AG04449 (cell line): ENCODE results near the gene ZFYVE27.

Experiments
- CTCF ChIA-PET: fragments of 350-600 bp; formaldehyde crosslinking; extraction: SDS; loops from one replicate; lab custom pipeline; 2021; ENCODE audit warnings: antibody characterized with exemption; lab: Yijun Ruan, JAX
- POLR2A ChIA-PET: fragments of 400-600, 350-600 bp; formaldehyde crosslinking; extraction: SDS; loops from one replicate; lab custom pipeline; 2020; ENCODE audit warnings: antibody characterized with exemption, inconsistent platforms; lab: Yijun Ruan, JAX
- DNase-seq: peaks from one replicate; pipeline ENCODE4 v3.0.0-alpha.2; 2010; ENCODE audit warnings: low read depth, low spot score
- H3K4me3 ChIP-seq: 2 replicates; pipeline ENCODE4 v1.5.1; 2011; ENCODE audit warnings: low read depth, mild to moderate bottlenecking, control low read depth, low read length
- CTCF ChIP-seq: IDR thresholded peaks from one replicate; pipeline ENCODE4 v1.5.1; 2011; ENCODE audit warnings: mild to moderate bottlenecking, moderate library complexity, low read length, control low read depth, inconsistent platforms; ENCODE audit not compliant: insufficient read depth; ENCODE audit errors: missing control alignments

ZFYVE27 gene

GRCh38 chr10:97796651-97797050 is 59.7 kb downstream of the ZFYVE27 start:
- POLR2A ChIA-PET = interaction anchor here (0.7 kb wide), 1 partner anchor 1889 kb away, joined by 4 read pairs; the partner anchor contains the start of gene CC2D2B

GRCh38 chr10:97798958-97799610 is 62.2 kb downstream of the ZFYVE27 start:
- no peak for TF ChIP-seq CTCF
- ChIA-PET CTCF (no interaction called here), POLR2A (no interaction called here)
- H3K4me3 ChIP-seq = no peak overlapping the region
- no peak for DNase-seq

More at GRCh38 chr10:97796651-97797050, 59.7 kb downstream of the ZFYVE27 start:
- no peak for TF ChIP-seq CTCF
- H3K4me3 ChIP-seq = no peak overlapping the region
- CTCF ChIA-PET = interaction anchor here (1.0 to 8.4 kb wide), 2 partner anchors 76 to 244 kb away, joined by 3 to 176 read pairs; no protein-coding TSS in a partner anchor
- no peak for DNase-seq

- CTCF ChIA-PET = interaction anchor here (2.2 kb wide), 1 partner anchor 8 kb away, joined by 13 read pairs; no protein-coding TSS in a partner anchor
- no peak for DNase-seq
- H3K4me3 ChIP-seq = no peak overlapping the region
- POLR2A ChIA-PET = no interaction called here
- TF ChIP-seq CTCF = no peak
Measured at GRCh38 chr10:97800474-97800873, 63.5 kb downstream of the ZFYVE27 start.

- no peak for DNase-seq
- no peak for TF ChIP-seq CTCF
- H3K4me3 ChIP-seq = no peak overlapping the region
- ChIA-PET POLR2A (no interaction called here), CTCF (interaction anchor here (0.9 to 2.2 kb wide), 2 partner anchors 9 to 69 kb away, joined by 3 to 13 read pairs; no protein-coding TSS in a partner anchor)
Measured at GRCh38 chr10:97801422-97801821, 64.5 kb downstream of the ZFYVE27 start.

GRCh38 chr10:97805096-97805884 is 68.4 kb downstream of the ZFYVE27 start:
- DNase-seq = no peak
- POLR2A ChIA-PET = no interaction called here
- TF ChIP-seq CTCF = no peak
- CTCF ChIA-PET = interaction anchor here (1.0 to 2.1 kb wide), 3 partner anchors 13 to 16 kb away, joined by 4 to 14 read pairs (median 5); no protein-coding TSS in a partner anchor
- H3K4me3 ChIP-seq = no peak overlapping the region

GRCh38 chr10:97805949-97806348 is 69.0 kb downstream of the ZFYVE27 start:
- no peak overlapping the region for H3K4me3 ChIP-seq
- DNase-seq = no peak
- ChIA-PET CTCF (interaction anchor here (2.1 kb wide), 1 partner anchor 13 kb away, joined by 14 read pairs; no protein-coding TSS in a partner anchor), POLR2A (no interaction called here)
- no peak for TF ChIP-seq CTCF
